ENCODE measurements around the gene DYNLT1. TPM values are rescaled to one million over a fixed set of nuclear protein-coding genes. Genes with fewer than 3 reads are reported as not detected.
"Not testable (repeated sequence)": the region's sequence is repeated elsewhere in the genome, so short reads cannot be mapped to it uniquely, and the experiment has no call there.

The DYNLT1 gene
- total RNA-seq, result 100 to 1,000 TPM; 119 to 364 (median 197) TPM

DNA sequence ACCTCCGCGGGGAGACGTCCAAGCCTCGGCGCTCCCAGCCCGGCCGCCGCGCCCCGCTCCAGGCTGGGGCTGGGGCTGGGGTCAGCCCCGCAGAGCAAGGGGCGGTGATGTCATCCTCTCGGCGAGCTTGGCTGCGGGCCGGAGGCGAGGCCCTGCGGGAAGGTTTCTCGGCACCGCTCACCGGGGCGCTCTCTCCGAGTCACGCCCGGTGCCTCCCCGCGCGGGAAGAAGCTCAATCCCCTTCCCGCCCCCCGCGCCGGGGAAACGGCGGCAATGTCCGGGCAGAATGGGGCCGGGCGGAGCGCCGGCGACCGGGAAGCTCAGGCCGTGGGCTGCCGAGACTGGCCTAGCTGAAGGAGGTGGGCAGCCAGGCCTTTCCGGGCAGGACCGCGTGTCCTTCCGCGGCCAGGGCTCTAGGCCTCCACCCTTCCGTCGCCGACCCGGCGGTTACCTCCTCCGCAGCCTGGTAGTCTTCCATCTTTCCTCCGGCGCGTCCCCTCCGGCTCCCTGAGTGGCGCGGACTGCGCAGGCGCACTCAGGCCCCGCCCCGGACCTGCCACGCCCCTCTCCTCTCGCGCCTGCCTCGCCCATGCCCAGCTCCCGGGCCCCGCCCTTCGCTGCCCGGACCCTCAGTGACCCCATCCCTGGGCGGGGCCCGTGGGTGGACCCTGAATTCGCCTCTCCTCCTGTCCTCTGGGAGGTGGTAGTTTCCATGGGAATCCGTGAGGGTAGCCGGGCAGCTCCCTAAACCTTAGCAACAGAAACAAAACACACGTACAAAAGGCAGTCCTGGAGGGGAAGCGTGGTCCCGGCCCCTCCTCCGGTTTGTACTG, at the start of gene DYNLT1:
Gene DYNLT1 (minus strand): TSS at position 513 of the 833 bp plus-strand sequence. CDS start 35 bp downstream, at position 478.
- 0% methylated on average over 1 to 4 of the region's 81 CpGs; no CpG with 5 or more reads in 6 of the 10 experiments for WGBS, 10 experiments
- ATAC-seq (replicated peaks in 6 of 8), result peak; percentile 67 to 93 (median 88)
- Histone ChIP-seq H3K27ac (peak within 1 kb of the TSS; percentile 97), H3K4me3 (peak within 1 kb of the TSS; percentile 82 to 99 (median 95)), H3K4me1 (replicated peaks in 1 of 2) (peaks cover 15 to 18% of the 10 kb centered on the region in 2 donors)
- in situ Hi-C loops (cut with MboI; ENCODE audit: low pct_unique_long_range_greater_than_20kb in 2 of 9, low sequenced_read_pairs in 9 of 9, unreplicated experiment in 9 of 9), result no loop called here

DNA sequence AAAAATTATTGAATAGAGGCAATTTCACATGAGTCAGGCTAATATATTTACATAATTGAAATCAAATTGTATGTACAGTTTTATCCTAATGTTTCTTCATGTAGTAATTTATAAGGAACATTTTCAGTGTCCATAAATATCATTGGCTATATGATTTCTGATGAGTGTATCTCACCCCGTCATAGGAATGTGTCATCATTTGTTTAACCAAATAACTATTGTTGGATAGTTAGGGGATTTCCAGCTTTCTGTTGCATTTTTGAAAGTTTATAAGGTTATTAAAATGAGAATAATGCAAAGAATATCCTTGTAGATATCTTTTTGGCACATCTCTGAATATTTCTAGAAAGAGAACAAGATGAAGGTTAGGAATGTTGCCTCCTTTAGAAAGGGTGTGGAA, 44.3 kb upstream of the DYNLT1 start:
- Histone ChIP-seq H3K4me3 (no peak overlapping the region), H3K27ac (no peak overlapping the region), H3K4me1 (replicated peaks in 1 of 2) (no peaks in the 10 kb centered on the region)
- ATAC-seq (replicated peaks in 6 of 8), result no peak
- in situ Hi-C loops (cut with MboI; ENCODE audit: low pct_unique_long_range_greater_than_20kb in 2 of 9, low sequenced_read_pairs in 9 of 9, unreplicated experiment in 9 of 9), result loop anchor here in 3 of 9 experiments (25.0 kb wide), 1 partner anchor 477 kb away; no protein-coding TSS in a partner anchor
- WGBS, 10 experiments, result 45 to 100% (median 93%) methylated on average over 1 of the region's 1 CpG; no CpG with 5 or more reads in 2 of the 10 experiments

- Histone ChIP-seq H3K4me1 (replicated peaks in 1 of 2) (no peaks in the 10 kb centered on the region), H3K4me3 (no peak overlapping the region), H3K27ac (no peak overlapping the region)
- no peak for ATAC-seq (replicated peaks in 6 of 8)
- in situ Hi-C loops (cut with MboI; ENCODE audit: low pct_unique_long_range_greater_than_20kb in 2 of 9, low sequenced_read_pairs in 9 of 9, unreplicated experiment in 9 of 9), result loop anchor here in 3 of 9 experiments (25.0 kb wide), 1 partner anchor 475 kb away; no protein-coding TSS in a partner anchor
- WGBS, 10 experiments, result 40 to 100% (median 100%) methylated on average over 1 to 3 of the region's 4 CpGs; no CpG with 5 or more reads in 1 of the 10 experiments
Observed at GRCh38 chr6:158687506-158687905, 43.0 kb upstream of the DYNLT1 start.

DNA sequence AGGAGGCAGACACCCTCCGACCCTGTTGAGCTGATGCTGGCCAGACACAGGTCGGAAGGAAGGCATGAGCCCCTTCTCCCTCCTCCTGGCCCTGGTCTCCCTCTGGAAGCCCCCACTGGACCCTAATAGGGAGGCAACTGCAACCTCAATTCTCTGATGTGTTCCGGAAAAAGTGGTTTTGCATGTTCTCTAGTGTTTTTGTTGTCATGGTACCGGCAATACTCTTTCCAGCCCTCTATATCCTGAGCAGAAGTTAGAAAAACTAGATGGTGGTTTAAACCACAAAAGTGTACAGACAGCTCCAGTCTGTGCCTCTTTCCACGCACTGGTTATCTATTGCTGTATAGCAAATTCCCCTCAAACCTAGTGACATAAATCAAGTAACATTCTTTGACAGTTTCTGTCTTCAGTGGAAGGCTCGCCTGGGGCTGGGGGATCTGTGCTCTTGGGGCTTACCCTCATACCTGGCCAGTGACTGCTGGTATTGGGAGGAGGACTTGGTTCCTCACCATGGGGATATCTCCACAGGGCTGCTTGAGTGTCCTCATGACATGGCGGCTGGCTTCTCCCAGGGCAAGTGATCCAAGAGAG, 42.3 kb upstream of the DYNLT1 start:
- H3K27ac ChIP-seq, result no peak overlapping the region
- in situ Hi-C loops (cut with MboI; ENCODE audit: low pct_unique_long_range_greater_than_20kb in 2 of 9, low sequenced_read_pairs in 9 of 9, unreplicated experiment in 9 of 9), result loop anchor here in 3 of 9 experiments (25.0 kb wide), 1 partner anchor 475 kb away; no protein-coding TSS in a partner anchor
- WGBS, 10 experiments, result 45 to 100% (median 77%) methylated on average over 1 to 7 of the region's 7 CpGs; no CpG with 5 or more reads in 2 of the 10 experiments
- no peak for ATAC-seq (replicated peaks in 6 of 8)
- H3K4me1 ChIP-seq (replicated peaks in 1 of 2), result no peaks in the 10 kb centered on the region
- no peak overlapping the region for H3K4me3 ChIP-seq

- ATAC-seq (replicated peaks in 6 of 8), result no peak
- Histone ChIP-seq H3K4me1 (replicated peaks in 1 of 2) (no peaks in the 10 kb centered on the region), H3K4me3 (no peak overlapping the region), H3K27ac (no peak overlapping the region)
- in situ Hi-C loops (cut with MboI; ENCODE audit: low pct_unique_long_range_greater_than_20kb in 2 of 9, low sequenced_read_pairs in 9 of 9, unreplicated experiment in 9 of 9), result loop anchor here in 3 of 9 experiments (25.0 kb wide), 1 partner anchor 474 kb away; no protein-coding TSS in a partner anchor
- WGBS, 10 experiments, result 67 to 84% (median 78%) methylated on average over 1 to 4 of the region's 4 CpGs; no CpG with 5 or more reads in 1 of the 10 experiments
Observed at GRCh38 chr6:158686311-158686710, 41.8 kb upstream of the DYNLT1 start.

DNA sequence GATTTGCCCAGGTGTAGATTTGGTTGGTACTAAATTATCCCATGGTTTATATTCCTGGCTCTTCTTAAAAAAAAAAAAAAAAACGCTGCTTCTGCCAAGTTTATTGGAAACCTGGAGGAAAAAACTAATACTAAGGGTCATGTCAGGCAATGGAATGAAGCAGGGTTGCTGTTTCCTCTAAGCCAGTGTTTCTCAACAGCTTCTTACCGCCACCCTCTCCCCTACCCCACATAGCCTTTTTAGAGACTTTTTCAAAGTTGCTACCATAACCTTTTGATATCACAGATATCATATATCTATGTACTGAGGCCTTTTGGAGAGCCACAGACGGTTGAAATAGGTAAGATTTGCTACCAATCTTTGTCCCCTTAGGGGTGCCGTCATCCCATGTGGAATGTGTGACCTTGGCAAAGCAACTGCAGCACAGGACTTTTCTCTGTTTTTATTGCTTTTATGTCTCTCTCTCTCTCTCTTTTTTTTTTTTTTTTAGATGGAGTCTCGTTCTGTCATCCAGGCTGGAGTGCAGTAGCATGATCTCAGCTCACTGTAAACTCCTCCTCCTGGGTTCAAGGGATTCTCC, 40.3 kb upstream of the DYNLT1 start:
- no peak for ATAC-seq (replicated peaks in 6 of 8)
- no peak overlapping the region for H3K4me3 ChIP-seq
- 68 to 100% (median 78%) methylated on average over 1 to 4 of the region's 5 CpGs for WGBS, 10 experiments
- H3K27ac ChIP-seq, result no peak overlapping the region
- in situ Hi-C loops (cut with MboI; ENCODE audit: low pct_unique_long_range_greater_than_20kb in 2 of 9, low sequenced_read_pairs in 9 of 9, unreplicated experiment in 9 of 9), result loop anchor here in 3 of 9 experiments (25.0 kb wide), 1 partner anchor 473 kb away; no protein-coding TSS in a partner anchor
- no peaks in the 10 kb centered on the region for H3K4me1 ChIP-seq (replicated peaks in 1 of 2)

- no peak for ATAC-seq (replicated peaks in 6 of 8)
- in situ Hi-C loops (cut with MboI; ENCODE audit: low pct_unique_long_range_greater_than_20kb in 2 of 9, low sequenced_read_pairs in 9 of 9, unreplicated experiment in 9 of 9), result loop anchor here in 3 of 9 experiments (25.0 kb wide), 1 partner anchor 472 kb away; no protein-coding TSS in a partner anchor
- H3K4me1 ChIP-seq (replicated peaks in 1 of 2), result no peaks in the 10 kb centered on the region
- H3K27ac ChIP-seq, result no peak overlapping the region
- WGBS, 10 experiments, result 40 to 100% (median 91%) methylated on average over 1 to 5 of the region's 5 CpGs; no CpG with 5 or more reads in 3 of the 10 experiments
- no peak overlapping the region for H3K4me3 ChIP-seq
Observed at GRCh38 chr6:158684311-158684710, 39.8 kb upstream of the DYNLT1 start.

- H3K4me3 ChIP-seq, result no peak overlapping the region
- peaks cover 0 to 2% of the 10 kb centered on the region in 2 donors for H3K4me1 ChIP-seq (replicated peaks in 1 of 2)
- in situ Hi-C loops (cut with MboI; ENCODE audit: low pct_unique_long_range_greater_than_20kb in 2 of 9, low sequenced_read_pairs in 9 of 9, unreplicated experiment in 9 of 9), result loop anchor here in 3 of 9 experiments (25.0 kb wide), 1 partner anchor 468 kb away; no protein-coding TSS in a partner anchor
- no peak overlapping the region for H3K27ac ChIP-seq
- WGBS, 10 experiments, result 80 to 100% (median 94%) methylated on average over 1 to 6 of the region's 6 CpGs; no CpG with 5 or more reads in 2 of the 10 experiments
- ATAC-seq (replicated peaks in 6 of 8), result no peak
Observed at GRCh38 chr6:158680481-158680880, 35.9 kb upstream of the DYNLT1 start.

DNA sequence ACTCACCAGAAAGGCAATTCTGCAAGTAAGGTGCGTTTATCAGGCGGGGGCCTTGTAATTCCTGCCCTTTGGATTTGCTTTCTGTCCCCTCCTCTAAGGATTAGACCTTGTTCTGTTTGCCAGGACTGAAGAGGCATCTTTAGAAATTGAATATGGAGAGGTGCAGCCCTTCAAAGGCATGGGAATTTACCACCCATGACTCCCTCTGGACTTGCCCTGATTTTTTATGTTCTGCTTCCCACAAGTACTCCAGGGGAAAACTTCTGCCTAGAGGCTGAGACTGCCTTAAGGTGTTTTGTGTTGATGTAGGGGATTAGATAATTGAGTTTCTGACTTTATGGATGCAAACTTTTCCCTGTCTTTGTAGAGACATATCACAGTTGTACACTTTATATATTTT, 35.5 kb upstream of the DYNLT1 start:
- Histone ChIP-seq H3K27ac (no peak overlapping the region), H3K4me1 (replicated peaks in 1 of 2) (peaks cover 0 to 2% of the 10 kb centered on the region in 2 donors), H3K4me3 (no peak overlapping the region)
- peak in 3 of 8 experiments; percentile 42 to 62 (median 60) for ATAC-seq (replicated peaks in 6 of 8)
- in situ Hi-C loops (cut with MboI; ENCODE audit: low pct_unique_long_range_greater_than_20kb in 2 of 9, low sequenced_read_pairs in 9 of 9, unreplicated experiment in 9 of 9), result loop anchor here in 3 of 9 experiments (25.0 kb wide), 1 partner anchor 468 kb away; no protein-coding TSS in a partner anchor
- WGBS, 10 experiments, result 70 to 100% (median 100%) methylated on average over 2 of the region's 2 CpGs; no CpG with 5 or more reads in 4 of the 10 experiments

GRCh38 chr6:158677906-158678578, 33.5 kb upstream of the DYNLT1 start:
- no peak overlapping the region for H3K4me3 ChIP-seq
- no peak overlapping the region for H3K27ac ChIP-seq
- peak in 3 of 8 experiments; percentile 21 to 66 (median 55) for ATAC-seq (replicated peaks in 6 of 8)
- WGBS, 10 experiments, result 10 to 100% (median 60%) methylated on average over 1 to 9 of the region's 11 CpGs
- in situ Hi-C loops (cut with MboI; ENCODE audit: low pct_unique_long_range_greater_than_20kb in 2 of 9, low sequenced_read_pairs in 9 of 9, unreplicated experiment in 9 of 9), result loop anchor here in 3 of 9 experiments (25.0 kb wide), 1 partner anchor 466 kb away; no protein-coding TSS in a partner anchor
- peaks cover 0 to 2% of the 10 kb centered on the region in 2 donors for H3K4me1 ChIP-seq (replicated peaks in 1 of 2)

DNA sequence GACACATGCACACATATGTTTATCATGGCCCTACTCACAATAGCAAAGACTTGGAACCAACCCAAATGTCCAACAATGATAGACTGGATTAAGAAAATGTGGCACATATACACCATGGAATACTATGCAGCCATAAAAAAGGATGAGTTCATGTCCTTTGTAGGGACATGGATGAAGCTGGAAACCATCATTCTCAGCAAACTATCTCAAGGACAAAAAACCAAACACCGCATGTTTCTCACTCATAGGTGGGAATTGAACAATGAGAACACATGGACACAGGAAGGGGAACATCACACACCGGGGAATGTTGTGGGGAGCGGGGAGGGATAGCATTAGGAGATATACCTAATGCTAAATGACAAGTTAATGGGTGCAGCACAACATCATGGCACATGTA, 32.6 kb upstream of the DYNLT1 start:
- not testable (repeated sequence) for H3K27ac ChIP-seq; H3K4me1 ChIP-seq (replicated peaks in 1 of 2); H3K4me3 ChIP-seq; ATAC-seq (replicated peaks in 6 of 8)
- in situ Hi-C loops (cut with MboI; ENCODE audit: low pct_unique_long_range_greater_than_20kb in 2 of 9, low sequenced_read_pairs in 9 of 9, unreplicated experiment in 9 of 9), result loop anchor here in 3 of 9 experiments (25.0 kb wide), 1 partner anchor 465 kb away; no protein-coding TSS in a partner anchor
- WGBS, 10 experiments, result 80 to 100% (median 83%) methylated on average over 1 of the region's 3 CpGs; no CpG with 5 or more reads in 7 of the 10 experiments
